ENCODE results near the gene TNFSF18. TPM values are rescaled to one million over a fixed set of nuclear protein-coding genes. Genes with fewer than 3 reads are reported as not detected.
A peak's percentile ranks its signal among the peaks of the same experiment; 100 is the strongest.

TNFSF18 gene
- total RNA-seq, 1 donor from 2014 or later, result not detected

GRCh38 chr1:173038875-173039554 lies 11.7 kb downstream of the TNFSF18 start:
- DNase-seq, result no peak

- DNase-seq, result no peak
Measured at GRCh38 chr1:173024543-173024942, 26.2 kb downstream of the TNFSF18 start.

DNA sequence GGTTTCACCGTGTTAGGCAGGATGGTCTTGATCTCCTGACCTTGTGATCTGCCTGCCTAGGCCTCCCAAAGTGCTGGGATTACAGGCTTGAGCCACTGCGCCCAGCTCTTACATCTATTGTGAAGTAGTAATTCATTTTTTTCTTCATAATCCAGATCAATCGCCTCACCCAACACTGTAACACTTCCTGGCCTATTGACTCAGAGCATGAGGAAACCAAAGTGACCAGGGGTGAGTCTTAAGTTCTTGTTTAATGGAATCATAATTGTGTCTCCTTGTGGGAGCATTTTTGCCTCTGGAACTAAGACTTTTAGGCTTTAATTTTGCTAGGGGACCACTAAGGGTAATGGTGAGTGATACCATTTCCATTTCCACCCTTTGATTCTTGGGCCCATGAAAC lies 27.4 kb downstream of the TNFSF18 start:
- no peak for DNase-seq

- peak; percentile 8 for DNase-seq
Measured at GRCh38 chr1:173020138-173020750, 30.5 kb downstream of the TNFSF18 start.

- DNase-seq, result no peak
Measured at GRCh38 chr1:173017792-173018191, 32.9 kb downstream of the TNFSF18 start.

DNA sequence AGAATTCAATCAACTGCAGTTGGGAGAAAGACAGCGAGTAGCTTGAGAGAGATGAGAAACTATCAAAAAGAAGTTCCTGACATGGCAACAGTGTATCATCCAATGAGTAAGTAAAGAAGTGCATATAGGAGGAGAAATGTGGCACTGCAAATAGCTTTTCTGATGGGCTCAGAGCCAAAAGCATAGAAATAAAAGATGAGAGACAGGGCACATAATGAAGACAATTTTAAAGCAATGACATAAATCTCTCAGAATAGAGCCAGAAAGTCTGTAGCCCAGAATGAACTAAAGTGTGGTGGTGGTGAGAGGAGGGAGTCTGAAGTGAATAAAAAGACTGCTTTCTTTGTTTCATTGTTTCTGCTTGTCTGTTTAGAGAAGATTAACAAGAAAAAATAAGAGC lies 34.3 kb downstream of the TNFSF18 start:
- no peak for DNase-seq

GRCh38 chr1:173015629-173016028 lies 35.1 kb downstream of the TNFSF18 start:
- no peak for DNase-seq

DNA sequence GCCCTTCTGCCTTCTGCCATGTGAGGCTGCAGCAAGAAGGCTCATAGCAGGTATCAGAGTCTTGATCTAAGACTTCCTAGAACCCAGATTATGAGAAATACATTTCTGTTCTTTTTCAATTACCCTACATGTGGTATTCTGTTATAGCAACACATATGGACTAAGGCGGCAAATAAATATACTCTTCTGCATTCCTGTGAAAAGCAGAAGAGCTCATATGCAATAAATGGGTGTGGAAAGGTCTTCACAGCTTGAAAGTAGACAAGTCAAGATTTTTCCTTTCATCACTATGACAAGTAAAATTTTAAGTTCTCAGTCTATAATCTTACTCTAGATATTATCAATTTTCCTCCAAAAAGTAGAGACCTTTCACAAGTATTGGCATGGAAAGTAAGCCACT lies 36.6 kb downstream of the TNFSF18 start:
- no peak for DNase-seq

DNA sequence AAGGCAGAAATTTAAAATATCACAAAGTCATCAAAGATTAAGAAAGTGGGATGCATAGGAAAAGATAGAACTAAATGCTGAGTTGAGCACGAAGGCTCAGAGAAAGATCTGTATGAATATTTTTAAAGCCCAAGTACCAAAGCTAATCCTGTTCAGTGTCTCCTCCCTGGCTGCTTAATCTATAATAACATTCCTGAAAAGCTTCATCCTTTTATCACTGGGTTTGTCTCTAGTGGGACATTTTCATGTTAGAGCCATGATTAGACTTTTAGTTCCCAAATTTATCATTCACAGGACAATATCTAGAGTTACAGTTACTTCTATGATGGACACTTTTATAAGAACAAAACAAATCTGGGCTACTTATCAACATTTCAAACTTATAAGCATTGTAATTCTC lies 38.6 kb downstream of the TNFSF18 start:
- no peak for DNase-seq

DNA sequence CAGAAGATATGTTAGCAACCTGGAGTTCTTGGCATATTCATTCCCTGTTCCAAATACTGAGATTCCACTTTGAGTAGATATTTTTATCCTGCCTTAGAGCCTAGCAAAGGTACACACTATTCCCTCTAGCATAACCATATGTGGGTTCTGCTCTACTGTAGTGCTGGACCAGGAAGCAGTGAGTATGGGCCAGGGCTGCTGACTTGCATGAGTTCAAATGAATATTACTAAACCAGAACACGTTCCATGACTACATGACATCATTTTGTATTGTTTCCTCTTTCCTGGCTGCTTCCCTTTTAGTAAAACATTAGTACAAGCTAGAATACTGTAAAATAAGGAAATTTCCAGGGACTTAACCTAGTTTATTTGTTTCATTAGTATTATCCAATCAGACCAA lies 41.1 kb downstream of the TNFSF18 start:
- DNase-seq, result no peak

DNA sequence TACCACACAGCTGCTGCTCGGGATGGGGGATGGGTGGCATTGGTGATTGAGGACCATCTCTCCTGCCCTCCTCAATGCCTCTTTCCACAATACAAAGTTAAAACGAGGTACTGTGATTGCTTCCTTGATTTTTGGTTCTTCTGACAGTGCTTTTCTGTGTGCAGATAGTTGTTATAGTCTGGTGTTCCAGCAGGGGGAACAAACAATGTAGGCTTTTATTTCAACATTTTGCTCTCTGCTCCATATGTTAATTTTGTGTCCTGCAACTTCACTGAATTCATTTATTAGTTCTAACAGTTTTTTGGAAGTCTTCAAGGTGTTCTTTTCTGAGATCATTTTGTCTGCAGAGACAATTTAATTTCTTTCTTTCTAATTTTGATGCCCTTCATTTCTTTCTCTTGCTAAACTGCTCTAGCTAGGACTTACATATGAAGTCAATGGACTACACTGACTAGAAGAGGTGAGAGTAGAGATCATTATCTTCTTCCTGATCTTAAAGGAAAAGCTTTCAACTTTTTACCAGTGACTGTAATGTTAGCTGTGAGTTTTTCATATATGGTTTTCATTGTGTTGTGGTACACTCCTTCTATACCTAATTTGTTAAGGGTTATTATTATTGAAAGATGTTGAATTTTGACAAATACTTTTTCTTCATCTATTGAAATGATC lies 45.4 kb downstream of the TNFSF18 start:
- DNase-seq, result no peak

GRCh38 chr1:173002891-173003838 lies 47.6 kb downstream of the TNFSF18 start:
- no peak for DNase-seq

- no peak for DNase-seq
Measured at GRCh38 chr1:172999349-172999748, 51.4 kb downstream of the TNFSF18 start.

DNA sequence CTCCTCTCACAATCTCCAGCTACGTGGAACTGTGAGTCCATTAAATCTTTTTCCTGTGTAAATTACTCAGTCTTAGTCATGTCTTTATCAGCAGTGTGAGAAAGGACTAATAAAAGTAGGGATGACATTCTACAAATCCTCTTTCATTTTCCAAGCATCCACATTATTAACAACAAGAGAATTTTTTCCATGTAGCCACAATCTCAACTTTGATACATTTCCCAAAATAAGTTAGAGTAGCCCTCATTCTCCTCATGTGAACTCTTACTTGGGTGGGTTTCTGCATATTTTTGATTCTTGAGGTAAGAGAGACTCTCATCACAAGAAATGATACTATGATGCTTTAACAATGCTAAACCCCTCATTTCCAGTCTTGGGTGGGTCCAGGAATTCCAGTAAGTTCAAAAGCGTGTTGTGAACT lies 52.8 kb downstream of the TNFSF18 start:
- DNase-seq, result no peak

DNA sequence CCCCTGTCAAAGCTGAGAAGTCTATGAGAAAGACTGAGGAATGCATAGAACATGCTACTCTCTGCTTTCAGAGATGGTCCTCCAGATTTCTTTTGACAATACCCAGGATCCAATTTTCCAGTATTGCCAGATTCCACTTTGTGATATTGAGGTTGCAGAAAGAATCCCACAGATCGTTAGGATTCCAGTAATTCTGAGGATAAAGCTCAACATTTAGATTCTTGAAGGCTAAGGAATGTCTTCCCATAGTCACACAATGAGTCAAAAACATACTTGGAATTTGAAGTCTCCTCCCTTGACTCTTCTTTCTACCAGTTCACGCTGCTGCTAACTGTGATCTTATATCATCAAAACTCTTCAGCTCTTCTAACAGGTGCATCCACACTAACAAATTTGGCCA lies 57.1 kb downstream of the TNFSF18 start:
- DNase-seq, result no peak

- DNase-seq, result no peak
Measured at GRCh38 chr1:172991674-172992400, 58.9 kb downstream of the TNFSF18 start.

DNA sequence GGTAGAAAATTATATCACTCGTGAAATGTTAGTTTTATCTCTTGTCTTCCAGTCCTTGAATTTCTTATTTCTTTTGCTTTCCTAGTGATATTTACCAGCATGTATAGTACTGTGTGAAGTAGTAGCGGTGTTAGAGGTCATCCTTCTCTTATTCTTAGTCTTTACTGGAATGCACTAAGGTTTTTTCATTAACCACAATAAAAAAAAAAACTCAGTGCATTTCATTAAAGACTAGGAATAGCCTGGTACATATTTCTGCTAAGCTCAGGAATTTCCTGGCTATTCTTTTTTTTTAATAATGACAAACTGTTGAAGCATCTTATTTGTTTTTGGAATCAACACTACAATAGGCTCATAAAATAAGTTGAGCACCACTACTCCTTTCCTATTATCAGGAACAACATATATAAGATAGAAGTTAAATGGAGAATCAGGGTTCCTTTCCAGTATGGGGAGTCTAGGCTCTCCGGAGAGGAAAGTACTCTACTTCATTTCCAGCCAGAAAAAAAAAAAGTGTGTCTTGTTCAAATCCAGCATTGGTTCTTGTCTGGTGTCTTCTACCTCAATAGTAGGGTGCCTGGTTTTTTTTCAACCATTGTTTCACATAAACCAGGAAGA lies 60.0 kb downstream of the TNFSF18 start:
- DNase-seq, result no peak
